Mesenchymal stem cell (in vitro differentiated cells and primary cell): ENCODE measurements around the gene STXBP1.

Experiments
- DNase-seq: peaks from one replicate; pipeline ENCODE4 v3.0.0-alpha.2; 2013
- H2AFZ ChIP-seq: one replicate; pipeline ENCODE4 v1.6.1; 2013; ENCODE audit warnings: low read depth, mild to moderate bottlenecking, control low read depth, inconsistent platforms, low read length, moderate library complexity
- H2AK5ac ChIP-seq: 2 replicates; pipeline ENCODE4 v1.6.1; 2013; ENCODE audit warnings: low read length, moderate library complexity, mild to moderate bottlenecking, inconsistent platforms; ENCODE audit not compliant: severe bottlenecking
- H2BK120ac ChIP-seq: one replicate; pipeline ENCODE4 v1.6.1; 2013; ENCODE audit warnings: low read depth, mild to moderate bottlenecking, inconsistent platforms, low read length, moderate library complexity
- H2BK12ac ChIP-seq, 2 experiments: one replicate each; pipeline ENCODE4 v1.6.1; 2013; ENCODE audit warnings: inconsistent platforms in 2 of 2, low read length in 2 of 2, mild to moderate bottlenecking in 2 of 2, moderate library complexity in 2 of 2, control low read depth in 1 of 2
- H2BK15ac ChIP-seq: one replicate; pipeline ENCODE4 v1.6.1; 2013; ENCODE audit warnings: mild to moderate bottlenecking, low read depth, inconsistent platforms; ENCODE audit not compliant: poor library complexity, severe bottlenecking
- H2BK5ac ChIP-seq: 2 replicates; pipeline ENCODE4 v1.6.1; 2013; ENCODE audit warnings: low read depth, mild to moderate bottlenecking, low read length, control low read depth, inconsistent platforms; ENCODE audit not compliant: poor library complexity, severe bottlenecking
- H3K14ac ChIP-seq, 2 experiments: one replicate each; pipeline ENCODE4 v1.6.1; 2013; ENCODE audit warnings: inconsistent platforms in 2 of 2, low read length in 2 of 2, control low read depth in 1 of 2, mild to moderate bottlenecking in 1 of 2, moderate library complexity in 1 of 2
- H3K18ac ChIP-seq, 2 experiments: one replicate each; pipeline ENCODE4 v1.6.1; 2013; ENCODE audit warnings: inconsistent platforms in 2 of 2, low read length in 2 of 2, control low read depth in 1 of 2, low read depth in 1 of 2, mild to moderate bottlenecking in 1 of 2
- H3K23ac ChIP-seq, 2 experiments: one replicate each; pipeline ENCODE4 v1.6.1; 2013; ENCODE audit warnings: inconsistent platforms in 2 of 2, low read length in 2 of 2, mild to moderate bottlenecking in 2 of 2, moderate library complexity in 2 of 2, control low read depth in 1 of 2
- H3K27ac ChIP-seq: 2 replicates; pipeline ENCODE4 v1.5.1; 2013; ENCODE audit warnings: mild to moderate bottlenecking, moderate library complexity, low read length, control low read depth, inconsistent platforms; ENCODE audit not compliant: poor library complexity, severe bottlenecking
- H3K27me3 ChIP-seq, 2 experiments: 2 replicates each; pipeline versions ENCODE4 v1.6.1 to v1.7.0; 2013; ENCODE audit warnings: low read length in 2 of 2, mild to moderate bottlenecking in 2 of 2, moderate library complexity in 2 of 2, control low read depth in 1 of 2, inconsistent platforms in 1 of 2; ENCODE audit not compliant: control insufficient read depth in 1 of 2, insufficient read depth in 1 of 2
- H3K36me3 ChIP-seq, 2 experiments: 2 replicates each; pipeline versions ENCODE4 v1.6.1 to v1.7.0; 2013; ENCODE audit warnings: low read length in 2 of 2, control low read depth in 1 of 2, inconsistent platforms in 1 of 2, low read depth in 1 of 2, mild to moderate bottlenecking in 1 of 2; ENCODE audit not compliant: insufficient read depth in 2 of 2, control insufficient read depth in 1 of 2
- H3K4ac ChIP-seq, 2 experiments: one replicate each; pipeline ENCODE4 v1.6.1; 2013; ENCODE audit warnings: inconsistent platforms in 2 of 2, low read length in 2 of 2, mild to moderate bottlenecking in 2 of 2, moderate library complexity in 2 of 2, control low read depth in 1 of 2, low read depth in 1 of 2
- H3K4me1 ChIP-seq: 2 replicates; pipeline ENCODE4 v1.6.1; 2013; ENCODE audit warnings: low read depth, low read length, control low read depth; ENCODE audit not compliant: control insufficient read depth, insufficient read depth
- H3K4me2 ChIP-seq: 2 replicates; pipeline ENCODE4 v1.6.1; 2013; ENCODE audit warnings: low read length, mild to moderate bottlenecking, inconsistent platforms; ENCODE audit not compliant: poor library complexity, severe bottlenecking
- H3K4me3 ChIP-seq, 2 experiments: 2 replicates each; pipeline versions ENCODE4 v1.5.1 to v1.7.0; 2013; ENCODE audit warnings: low read length in 2 of 2, mild to moderate bottlenecking in 2 of 2, control low read depth in 1 of 2, low read depth in 1 of 2; ENCODE audit not compliant: insufficient read depth in 1 of 2
- H3K79me1 ChIP-seq: replicated peaks from 2 replicates; pipeline ENCODE4 v1.6.1; 2013; ENCODE audit warnings: mild to moderate bottlenecking, control low read depth, low read length, inconsistent platforms; ENCODE audit not compliant: poor library complexity, severe bottlenecking
- H3K9ac ChIP-seq: 2 replicates; pipeline ENCODE4 v1.7.0; 2013; ENCODE audit warnings: mild to moderate bottlenecking, low read length, moderate library complexity
- H3K9me3 ChIP-seq: 2 replicates; pipeline ENCODE4 v1.7.0; 2013; ENCODE audit warnings: mild to moderate bottlenecking, low read length; ENCODE audit not compliant: control insufficient read depth
- H4K8ac ChIP-seq: one replicate; pipeline ENCODE4 v1.6.1; 2013; ENCODE audit warnings: inconsistent platforms, mild to moderate bottlenecking, low read length, moderate library complexity
- H4K91ac ChIP-seq: one replicate; pipeline ENCODE4 v1.6.1; 2013; ENCODE audit warnings: mild to moderate bottlenecking, low read length, inconsistent platforms
- WGBS: methylation state at CpG from one replicate; pipeline ENCODE4 v1.1.7; 2013; ENCODE audit warnings: mixed read lengths; 5-methylcytosine and 5-hydroxymethylcytosine counted together

STXBP1 gene

DNA sequence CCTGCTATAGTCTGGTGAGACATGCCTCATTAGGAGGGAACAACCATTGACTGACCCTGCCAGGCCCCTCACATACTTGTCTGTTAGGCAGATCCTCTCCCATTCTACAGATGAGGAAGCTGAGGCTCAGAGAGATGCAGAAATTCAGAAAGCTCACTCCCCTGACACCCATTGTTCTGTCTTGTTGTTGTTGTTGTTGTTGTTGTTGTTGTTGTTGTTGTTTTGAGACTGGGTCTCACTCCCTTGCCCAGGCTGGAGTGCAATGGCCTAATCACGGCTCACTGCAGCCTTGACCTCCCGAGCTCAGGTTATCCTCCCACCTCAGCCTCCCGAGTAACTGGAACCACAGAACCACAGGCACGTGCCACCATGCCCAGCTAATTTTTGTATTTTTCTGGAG is 81.6 kb downstream of the STXBP1 start:
- no peaks in the 10 kb centered on the region for H3K9me3 ChIP-seq
- H3K36me3 ChIP-seq: peaks cover 42 to 56% of the 10 kb centered on the region in 2 experiments
- no peak overlapping the region for H3K4me3 ChIP-seq
- H3K27ac ChIP-seq: no peak overlapping the region
- no peak overlapping the region for H3K4ac ChIP-seq
- H3K9ac ChIP-seq: no peak overlapping the region
- H3K4me2 ChIP-seq: no peak overlapping the region
- H3K4me1 ChIP-seq: no peaks in the 10 kb centered on the region
- H2AK5ac ChIP-seq: no peak overlapping the region
- WGBS: 97% methylated on average over 3 of the region's 4 CpGs
- no peak overlapping the region for H4K8ac ChIP-seq
- H3K27me3 ChIP-seq: no peaks in the 10 kb centered on the region
- no peak overlapping the region for H3K14ac ChIP-seq
- no peak overlapping the region for H2BK12ac ChIP-seq
- no peak overlapping the region for H3K23ac ChIP-seq
- DNase-seq: no peak
- no peak overlapping the region for H2AFZ ChIP-seq
- no peak overlapping the region for H4K91ac ChIP-seq
- no peak overlapping the region for H2BK15ac ChIP-seq
- no peak overlapping the region for H2BK120ac ChIP-seq
- H2BK5ac ChIP-seq: no peak overlapping the region
- no peaks in the 10 kb centered on the region for H3K79me1 ChIP-seq
- H3K18ac ChIP-seq: no peak overlapping the region

DNA sequence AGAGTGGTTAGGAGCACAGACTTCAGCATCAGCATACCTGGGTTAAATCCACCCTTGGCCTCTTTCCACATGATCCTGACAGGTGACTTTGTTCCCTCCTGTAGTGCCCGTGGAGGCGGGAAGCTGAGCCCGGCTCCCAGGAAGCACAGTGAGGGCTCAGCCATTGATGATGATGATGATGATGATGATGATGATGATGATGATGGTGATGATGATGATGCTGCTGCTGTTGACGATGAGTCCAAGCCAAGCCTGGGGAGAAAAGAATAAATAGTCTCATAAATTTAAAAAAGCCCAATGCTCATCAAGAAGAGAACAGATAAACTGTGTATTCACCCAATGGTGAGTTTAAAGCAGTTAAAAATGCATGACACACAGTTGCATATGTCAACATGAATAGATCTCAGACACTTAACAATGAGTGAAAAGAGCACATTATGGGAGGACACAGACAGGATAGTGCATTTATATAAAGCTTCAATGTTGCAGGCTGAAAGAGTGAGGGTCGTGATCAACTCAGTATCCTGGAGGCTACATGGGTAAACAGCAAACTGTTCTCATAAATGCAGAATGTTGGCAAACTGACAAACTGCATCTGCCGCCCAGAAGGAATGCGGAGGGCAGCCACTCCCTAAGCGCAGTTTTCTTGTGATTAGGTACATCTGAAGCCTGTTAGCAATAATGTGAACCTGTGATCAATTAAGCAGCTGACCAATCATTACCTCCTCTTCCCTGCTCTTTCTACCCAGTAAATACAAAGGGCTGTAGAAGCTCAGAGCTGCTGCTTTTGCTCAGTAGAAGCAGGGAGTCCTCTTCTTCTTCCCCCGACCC is 83.0 kb downstream of the STXBP1 start:
- peaks cover 31 to 42% of the 10 kb centered on the region in 2 experiments for H3K36me3 ChIP-seq
- H2BK15ac ChIP-seq: no peak overlapping the region
- no peaks in the 10 kb centered on the region for H3K9me3 ChIP-seq
- no peak overlapping the region for H3K27ac ChIP-seq
- H3K18ac ChIP-seq: no peak overlapping the region
- no peak overlapping the region for H3K4me3 ChIP-seq
- H3K9ac ChIP-seq: peak overlapping the region; percentile 53
- H3K4me2 ChIP-seq: no peak overlapping the region
- no peak overlapping the region for H2AK5ac ChIP-seq
- H2AFZ ChIP-seq: no peak overlapping the region
- no peaks in the 10 kb centered on the region for H3K27me3 ChIP-seq
- H3K23ac ChIP-seq: no peak overlapping the region
- H3K4me1 ChIP-seq: peaks cover 3% of the 10 kb centered on the region
- no peaks in the 10 kb centered on the region for H3K79me1 ChIP-seq
- no peak overlapping the region for H3K14ac ChIP-seq
- no peak for DNase-seq
- no peak overlapping the region for H3K4ac ChIP-seq
- no peak overlapping the region for H2BK5ac ChIP-seq
- H4K8ac ChIP-seq: no peak overlapping the region
- no peak overlapping the region for H2BK12ac ChIP-seq
- WGBS: 88% methylated on average over 8 of the region's 9 CpGs
- H4K91ac ChIP-seq: no peak overlapping the region
- no peak overlapping the region for H2BK120ac ChIP-seq

DNA sequence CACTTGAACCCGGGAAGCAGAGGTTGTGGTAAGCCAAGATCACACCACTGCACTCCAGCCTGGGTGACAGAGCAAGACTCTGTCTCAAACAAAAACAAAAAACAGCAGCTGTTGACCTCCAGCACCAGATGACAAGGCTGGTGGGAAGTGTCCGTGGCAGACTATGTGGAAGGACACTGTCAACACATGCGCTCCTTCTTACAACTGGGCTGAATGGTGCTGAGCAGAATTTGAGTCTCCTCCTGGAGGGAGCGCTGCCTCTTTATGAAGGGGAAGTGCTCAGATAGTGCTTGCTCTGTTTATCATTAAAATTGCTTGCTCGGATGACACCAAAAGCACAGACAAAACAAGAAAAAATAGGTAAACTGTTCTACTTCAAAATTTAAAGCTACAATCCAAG is 85.5 kb downstream of the STXBP1 start:
- H3K4ac ChIP-seq: no peak overlapping the region
- DNase-seq: no peak
- H2AK5ac ChIP-seq: no peak overlapping the region
- 82% methylated on average over 4 of the region's 5 CpGs for WGBS
- H3K4me2 ChIP-seq: no peak overlapping the region
- H2BK12ac ChIP-seq: no peak overlapping the region
- H3K9ac ChIP-seq: no peak overlapping the region
- H3K18ac ChIP-seq: no peak overlapping the region
- H2BK15ac ChIP-seq: no peak overlapping the region
- H3K27ac ChIP-seq: no peak overlapping the region
- no peak overlapping the region for H2BK5ac ChIP-seq
- no peak overlapping the region for H2AFZ ChIP-seq
- no peak overlapping the region for H2BK120ac ChIP-seq
- H3K14ac ChIP-seq: no peak overlapping the region
- peak overlapping the region in 1 of 2 experiments; percentile 14 for H3K23ac ChIP-seq
- H4K91ac ChIP-seq: no peak overlapping the region
- H3K4me1 ChIP-seq: peaks cover 3% of the 10 kb centered on the region
- H3K9me3 ChIP-seq: no peaks in the 10 kb centered on the region
- H3K4me3 ChIP-seq: no peak overlapping the region
- no peak overlapping the region for H4K8ac ChIP-seq
- H3K36me3 ChIP-seq: peaks cover 13 to 18% of the 10 kb centered on the region in 2 experiments
- no peaks in the 10 kb centered on the region for H3K79me1 ChIP-seq
- H3K27me3 ChIP-seq: no peaks in the 10 kb centered on the region

- no peak overlapping the region for H2BK5ac ChIP-seq
- no peak overlapping the region for H4K8ac ChIP-seq
- no peak overlapping the region for H3K4me3 ChIP-seq
Observed at GRCh38 chr9:127698386-127698785, 86.3 kb downstream of the STXBP1 start.

More at GRCh38 chr9:127698386-127698785, 86.3 kb downstream of the STXBP1 start:
- H4K91ac ChIP-seq: no peak overlapping the region
- 94% methylated on average over 4 of the region's 5 CpGs for WGBS
- H3K4ac ChIP-seq: no peak overlapping the region
- no peak for DNase-seq
- H2BK120ac ChIP-seq: no peak overlapping the region
- H2BK15ac ChIP-seq: no peak overlapping the region
- H3K27me3 ChIP-seq: peaks cover 0 to under 1% of the 10 kb centered on the region in 2 experiments
- H3K79me1 ChIP-seq: no peaks in the 10 kb centered on the region
- no peak overlapping the region for H3K9ac ChIP-seq
- H3K27ac ChIP-seq: no peak overlapping the region
- no peak overlapping the region for H2BK12ac ChIP-seq
- peaks cover 9 to 11% of the 10 kb centered on the region in 2 experiments for H3K36me3 ChIP-seq
- no peaks in the 10 kb centered on the region for H3K9me3 ChIP-seq
- H3K18ac ChIP-seq: no peak overlapping the region
- H2AFZ ChIP-seq: no peak overlapping the region
- H3K23ac ChIP-seq: no peak overlapping the region
- no peak overlapping the region for H3K14ac ChIP-seq
- peaks cover 3% of the 10 kb centered on the region for H3K4me1 ChIP-seq
- H3K4me2 ChIP-seq: no peak overlapping the region
- H2AK5ac ChIP-seq: no peak overlapping the region
